ENCODE results near the gene DCDC2B. TPM values are rescaled to one million over a fixed set of nuclear protein-coding genes. Genes with fewer than 3 reads are reported as not detected.

DCDC2B gene
- total and polyA plus RNA-seq, 9 of the 15 experiments (the other 6 are each of a cell fraction or from before 2014, with no cell fraction given): not detected

GRCh38 chr1:32215629-32216480, 7.0 kb downstream of the DCDC2B start (continued):
- no peak for TF ChIP-seq ZHX1 (conservative IDR thresholded peaks at IDR 0.05; ENCODE audit: low read length)
- no peak for TF ChIP-seq ERF (CRISPR knock-in tag; IDR thresholded peaks at IDR 0.05)
- TF ChIP-seq ZNF347 (CRISPR knock-in tag; IDR thresholded peaks at IDR 0.05; ENCODE audit: low read depth): no peak
- no peak for TF ChIP-seq SNRNP70 (optimal IDR thresholded peaks at IDR 0.05; ENCODE audit: low read depth, low read length)
- 0 out of 2 replicates have a peak, but pooled peaks have one; percentile 16 for TF ChIP-seq RBFOX2 (IDR thresholded peaks at IDR 0.05; ENCODE audit: low read depth, low read length)
- TF ChIP-seq, protein P1, sequence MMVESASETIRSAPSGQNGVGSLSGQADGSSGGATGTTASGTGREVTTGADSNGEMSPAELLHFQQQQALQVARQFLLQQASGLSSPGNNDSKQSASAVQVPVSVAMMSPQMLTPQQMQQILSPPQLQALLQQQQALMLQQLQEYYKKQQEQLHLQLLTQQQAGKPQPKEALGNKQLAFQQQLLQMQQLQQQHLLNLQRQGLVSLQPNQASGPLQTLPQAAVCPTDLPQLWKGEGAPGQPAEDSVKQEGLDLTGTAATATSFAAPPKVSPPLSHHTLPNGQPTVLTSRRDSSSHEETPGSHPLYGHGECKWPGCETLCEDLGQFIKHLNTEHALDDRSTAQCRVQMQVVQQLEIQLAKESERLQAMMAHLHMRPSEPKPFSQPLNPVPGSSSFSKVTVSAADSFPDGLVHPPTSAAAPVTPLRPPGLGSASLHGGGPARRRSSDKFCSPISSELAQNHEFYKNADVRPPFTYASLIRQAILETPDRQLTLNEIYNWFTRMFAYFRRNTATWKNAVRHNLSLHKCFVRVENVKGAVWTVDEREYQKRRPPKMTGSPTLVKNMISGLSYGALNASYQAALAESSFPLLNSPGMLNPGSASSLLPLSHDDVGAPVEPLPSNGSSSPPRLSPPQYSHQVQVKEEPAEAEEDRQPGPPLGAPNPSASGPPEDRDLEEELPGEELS (CRISPR knock-in tag; IDR thresholded peaks at IDR 0.05; ENCODE audit: borderline replicate concordance): no peak
- TF ChIP-seq JUNB (CRISPR knock-in tag; conservative IDR thresholded peaks at IDR 0.05): no peak
- no peak for TF ChIP-seq ZNF740 (CRISPR knock-in tag; IDR thresholded peaks at IDR 0.05)
- no peak for TF ChIP-seq ZNF740 (tag; IDR thresholded peaks at IDR 0.05)
- no peak for TF ChIP-seq ZNF146 (CRISPR knock-in tag; IDR thresholded peaks at IDR 0.05; ENCODE audit: unreplicated experiment)
- TF ChIP-seq, protein P2, sequence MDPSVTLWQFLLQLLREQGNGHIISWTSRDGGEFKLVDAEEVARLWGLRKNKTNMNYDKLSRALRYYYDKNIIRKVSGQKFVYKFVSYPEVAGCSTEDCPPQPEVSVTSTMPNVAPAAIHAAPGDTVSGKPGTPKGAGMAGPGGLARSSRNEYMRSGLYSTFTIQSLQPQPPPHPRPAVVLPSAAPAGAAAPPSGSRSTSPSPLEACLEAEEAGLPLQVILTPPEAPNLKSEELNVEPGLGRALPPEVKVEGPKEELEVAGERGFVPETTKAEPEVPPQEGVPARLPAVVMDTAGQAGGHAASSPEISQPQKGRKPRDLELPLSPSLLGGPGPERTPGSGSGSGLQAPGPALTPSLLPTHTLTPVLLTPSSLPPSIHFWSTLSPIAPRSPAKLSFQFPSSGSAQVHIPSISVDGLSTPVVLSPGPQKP (CRISPR knock-in tag; IDR thresholded peaks at IDR 0.05): no peak
- TF ChIP-seq LCOR (CRISPR knock-in tag; IDR thresholded peaks at IDR 0.05): no peak
- TF ChIP-seq ZNF512 (tag; IDR thresholded peaks at IDR 0.05): no peak
- no peak for TF ChIP-seq GABPA (tag; conservative IDR thresholded peaks at IDR 0.05; ENCODE audit: low read depth)
- TF ChIP-seq ZZZ3 (IDR thresholded peaks at IDR 0.05): no peak
- no peak for TF ChIP-seq POLR3A (IDR thresholded peaks at IDR 0.05; ENCODE audit: borderline replicate concordance, extremely low read depth, insufficient read depth, insufficient read length)
- TF ChIP-seq YBX1 (IDR thresholded peaks at IDR 0.05): no peak
- TF ChIP-seq FOXK2 (conservative IDR thresholded peaks at IDR 0.05 in 1 of 2, IDR thresholded peaks at IDR 0.05 in 1 of 2; ENCODE audit: low read depth in 2 of 2): no peak
- no peak for TF ChIP-seq POLR3G (IDR thresholded peaks at IDR 0.05; ENCODE audit: extremely low read depth, insufficient read length, insufficient replicate concordance)

Measured in K562 (cell line).